OCI-LY1 (cell line): ENCODE data around the gene LDLRAD3.
A peak's percentile ranks its signal among the peaks of the same experiment; 100 is the strongest.

Source experiments
- H2AFZ ChIP-seq: fragments of 200-600 bp; sonication (generic), shearing (Covaris generic); 2 replicates; pipeline ENCODE4 v1.6.0; 2014; ENCODE audit warnings: antibody characterized with exemption, mild to moderate bottlenecking, low read length
- H3F3A ChIP-seq: fragments of 200-600 bp; sonication (generic), shearing (Covaris generic); 2 replicates; pipeline ENCODE4 v1.6.0; 2014; ENCODE audit warnings: mild to moderate bottlenecking, antibody characterized with exemption, low read length, moderate library complexity; ENCODE audit not compliant: insufficient read depth
- H3K27ac ChIP-seq: fragments of 200-600 bp; sonication (generic); 2 replicates; pipeline ENCODE4 v1.5.1; 2014; ENCODE audit warnings: low read length, mixed run types, mild to moderate bottlenecking, low read depth; ENCODE audit not compliant: poor library complexity, severe bottlenecking
- H3K27me3 ChIP-seq: fragments of 200-600 bp; sonication (generic); 2 replicates; pipeline ENCODE4 v1.6.0; 2014; ENCODE audit warnings: antibody characterized with exemption, mild to moderate bottlenecking, low read length, moderate library complexity; ENCODE audit not compliant: insufficient read depth
- H3K36me3 ChIP-seq: fragments of 200-600 bp; sonication (generic); 2 replicates; pipeline ENCODE4 v1.6.1; 2014; ENCODE audit warnings: mild to moderate bottlenecking, antibody characterized with exemption, low read length, moderate library complexity, mixed read lengths; ENCODE audit not compliant: insufficient read depth
- H3K4me1 ChIP-seq: fragments of 200-600 bp; sonication (generic); 2 replicates; pipeline ENCODE4 v1.5.1; 2014; ENCODE audit warnings: mild to moderate bottlenecking, low read length, moderate library complexity; ENCODE audit not compliant: insufficient read depth, severe bottlenecking
- H3K4me2 ChIP-seq: fragments of 200-600 bp; sonication (generic), shearing (Covaris generic); 2 replicates; pipeline ENCODE4 v1.6.1; 2014; ENCODE audit warnings: low read length
- H3K4me3 ChIP-seq: fragments of 200-600 bp; sonication (generic); 2 replicates; pipeline ENCODE4 v1.5.1; 2014; ENCODE audit warnings: low read length, low read depth, mild to moderate bottlenecking, mixed read lengths; ENCODE audit not compliant: poor library complexity, severe bottlenecking
- H3K79me2 ChIP-seq: fragments of 200-600 bp; shearing (Covaris generic); 2 replicates; pipeline ENCODE4 v1.6.1; 2016; ENCODE audit warnings: mixed run types, low read length, mixed read lengths; ENCODE audit not compliant: insufficient read depth
- H3K9ac ChIP-seq: fragments of 200-600 bp; sonication (generic), shearing (Covaris generic); 2 replicates; pipeline ENCODE4 v1.6.1; 2014; ENCODE audit warnings: mild to moderate bottlenecking, low read length, mixed read lengths
- H3K9me2 ChIP-seq: fragments of 200-600 bp; sonication (generic), shearing (Covaris generic); 2 replicates; pipeline ENCODE4 v1.6.1; 2014; ENCODE audit warnings: low read depth, mild to moderate bottlenecking, low read length, mixed read lengths
- H3K9me3 ChIP-seq: fragments of 200-600 bp; shearing (Covaris generic); 2 replicates; pipeline ENCODE4 v1.6.1; 2014; ENCODE audit warnings: low read length, mixed read lengths
- H4K20me1 ChIP-seq: fragments of 200-600 bp; sonication (generic), shearing (Covaris generic); 2 replicates; pipeline ENCODE4 v1.6.0; 2016; ENCODE audit warnings: mild to moderate bottlenecking, low read length; ENCODE audit not compliant: insufficient read depth
- EZH2 ChIP-seq: fragments of 200-600 bp; sonication (generic), shearing (Covaris generic); IDR thresholded peaks from 2 replicates; pipeline ENCODE4 v1.8.0; 2017; ENCODE audit warnings: borderline replicate concordance, mixed run types, mild to moderate bottlenecking, antibody characterized with exemption, low read length, moderate library complexity, mixed read lengths
- TF ChIP-seq, protein P1 (sequence below): fragments of 200-600 bp; sonication (generic), shearing (Covaris generic); IDR thresholded peaks from 2 replicates; pipeline ENCODE4 v1.5.1; 2017; ENCODE audit warnings: mild to moderate bottlenecking, antibody characterized with exemption, low read length, moderate library complexity, mixed read lengths

Gene LDLRAD3

DNA sequence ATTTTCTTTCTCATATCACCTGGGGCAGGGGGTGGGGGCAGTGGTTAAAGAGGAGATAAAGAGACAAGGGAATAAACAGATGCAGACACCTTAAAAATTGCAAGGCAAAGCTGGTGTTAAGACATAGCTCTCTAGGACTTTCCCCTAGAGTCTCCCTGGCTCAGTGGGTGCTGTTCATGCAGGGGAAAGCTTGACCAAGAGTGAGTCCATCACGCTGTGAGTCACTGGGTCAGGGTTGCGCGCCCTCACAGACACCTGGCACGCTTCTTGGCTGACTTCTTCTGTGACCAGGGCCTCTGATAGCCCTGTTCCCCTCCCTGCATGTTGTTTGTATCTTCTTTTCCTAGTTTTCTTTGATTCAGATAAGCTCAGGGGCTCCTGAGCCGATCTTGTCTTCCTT lies 313.5 kb downstream of the LDLRAD3 start:
- Histone ChIP-seq H3K27me3 (no peaks in the 10 kb centered on the region), H3K4me1 (no peaks in the 10 kb centered on the region), H3F3A (no peaks in the 10 kb centered on the region), H3K79me2 (no peaks in the 10 kb centered on the region), H3K36me3 (no peaks in the 10 kb centered on the region), H3K4me2 (no peak overlapping the region), H3K4me3 (no peak overlapping the region), H3K9ac (no peak overlapping the region), H3K9me2 (no peaks in the 10 kb centered on the region), H4K20me1 (no peaks in the 10 kb centered on the region), H2AFZ (no peak overlapping the region), H3K9me3 (no peaks in the 10 kb centered on the region), H3K27ac (no peak overlapping the region)
- no peak for TF ChIP-seq EZH2
- TF ChIP-seq, protein P1, sequence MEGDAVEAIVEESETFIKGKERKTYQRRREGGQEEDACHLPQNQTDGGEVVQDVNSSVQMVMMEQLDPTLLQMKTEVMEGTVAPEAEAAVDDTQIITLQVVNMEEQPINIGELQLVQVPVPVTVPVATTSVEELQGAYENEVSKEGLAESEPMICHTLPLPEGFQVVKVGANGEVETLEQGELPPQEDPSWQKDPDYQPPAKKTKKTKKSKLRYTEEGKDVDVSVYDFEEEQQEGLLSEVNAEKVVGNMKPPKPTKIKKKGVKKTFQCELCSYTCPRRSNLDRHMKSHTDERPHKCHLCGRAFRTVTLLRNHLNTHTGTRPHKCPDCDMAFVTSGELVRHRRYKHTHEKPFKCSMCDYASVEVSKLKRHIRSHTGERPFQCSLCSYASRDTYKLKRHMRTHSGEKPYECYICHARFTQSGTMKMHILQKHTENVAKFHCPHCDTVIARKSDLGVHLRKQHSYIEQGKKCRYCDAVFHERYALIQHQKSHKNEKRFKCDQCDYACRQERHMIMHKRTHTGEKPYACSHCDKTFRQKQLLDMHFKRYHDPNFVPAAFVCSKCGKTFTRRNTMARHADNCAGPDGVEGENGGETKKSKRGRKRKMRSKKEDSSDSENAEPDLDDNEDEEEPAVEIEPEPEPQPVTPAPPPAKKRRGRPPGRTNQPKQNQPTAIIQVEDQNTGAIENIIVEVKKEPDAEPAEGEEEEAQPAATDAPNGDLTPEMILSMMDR: no peak

DNA sequence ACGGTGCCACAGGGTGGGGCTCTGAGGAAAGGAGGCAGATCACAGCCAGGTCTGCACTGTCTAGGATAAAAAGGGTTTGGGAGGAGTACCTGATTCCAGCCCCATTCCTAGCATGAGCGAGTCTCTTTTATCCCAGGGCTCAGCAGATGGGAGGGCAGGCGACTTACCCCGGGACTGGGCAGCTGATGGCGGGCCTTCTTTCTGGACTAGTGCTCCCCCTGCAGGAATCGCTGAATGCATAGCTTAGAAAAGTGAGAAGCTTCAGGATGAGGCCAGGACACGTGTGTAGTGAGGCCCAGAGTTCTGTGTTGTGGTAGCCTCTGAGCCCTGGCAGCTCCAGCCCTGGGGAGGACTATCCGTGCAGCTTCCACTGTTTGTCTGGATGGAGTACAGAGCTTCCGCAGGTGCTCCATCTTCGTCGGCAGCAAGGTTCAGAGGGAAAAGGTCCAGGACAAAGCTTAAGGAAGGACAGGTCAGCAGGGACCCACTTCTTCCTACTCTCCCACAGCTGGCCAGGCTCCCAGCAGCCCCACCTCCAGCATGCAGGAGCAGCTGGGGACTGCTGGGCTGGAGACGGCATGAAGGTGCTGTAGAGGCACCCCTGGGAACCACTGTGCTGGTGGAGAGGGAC lies 315.0 kb downstream of the LDLRAD3 start:
- Histone ChIP-seq H3K27me3 (no peaks in the 10 kb centered on the region), H3K27ac (no peak overlapping the region), H3K9ac (no peak overlapping the region), H3F3A (no peaks in the 10 kb centered on the region), H4K20me1 (no peaks in the 10 kb centered on the region), H3K4me1 (no peaks in the 10 kb centered on the region), H3K36me3 (no peaks in the 10 kb centered on the region), H3K4me2 (no peak overlapping the region), H2AFZ (no peak overlapping the region), H3K79me2 (no peaks in the 10 kb centered on the region), H3K4me3 (no peak overlapping the region), H3K9me2 (no peaks in the 10 kb centered on the region), H3K9me3 (no peaks in the 10 kb centered on the region)
- TF ChIP-seq EZH2: no peak
- TF ChIP-seq, protein P1: peak; percentile 46; the same call in 1 of the 2 replicates

DNA sequence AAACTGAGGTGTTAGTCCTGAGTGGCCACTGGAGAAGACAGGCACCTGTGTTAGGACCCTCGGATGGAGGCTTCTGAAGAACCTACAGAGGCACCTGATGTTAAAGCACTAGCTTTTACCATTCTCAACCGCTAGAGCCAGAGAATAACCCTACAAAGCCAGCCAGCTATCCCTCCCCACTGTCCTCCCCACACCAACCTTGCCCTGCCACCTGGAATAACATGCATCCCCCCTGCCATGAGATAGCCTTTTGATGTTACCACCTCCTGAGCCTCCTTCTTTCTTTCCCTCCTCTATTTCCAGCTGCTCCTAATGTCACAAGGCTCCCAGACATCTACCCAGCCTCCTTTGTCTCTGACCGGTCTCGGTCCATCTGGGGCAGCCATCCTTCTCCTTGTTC lies 317.2 kb downstream of the LDLRAD3 start:
- Histone ChIP-seq H3K9ac (no peak overlapping the region), H4K20me1 (no peaks in the 10 kb centered on the region), H3K9me2 (no peaks in the 10 kb centered on the region), H3K79me2 (no peaks in the 10 kb centered on the region), H3K4me1 (no peaks in the 10 kb centered on the region), H3K27ac (no peak overlapping the region), H2AFZ (no peak overlapping the region), H3F3A (no peaks in the 10 kb centered on the region), H3K9me3 (no peaks in the 10 kb centered on the region), H3K36me3 (no peaks in the 10 kb centered on the region), H3K27me3 (no peaks in the 10 kb centered on the region), H3K4me2 (no peak overlapping the region), H3K4me3 (no peak overlapping the region)
- TF ChIP-seq, protein P1: no peak
- no peak for TF ChIP-seq EZH2
